HCT116 (cell line): ENCODE measurements around the gene P2RX5. TPM values are rescaled to one million over a fixed set of nuclear protein-coding genes. Genes with fewer than 3 reads are reported as not detected.

Experiments
- ATAC-seq: fragments of 200-7000 bp; cut with Tn5 transposase; 2 replicates; pipeline ENCODE4 v1.9.1; 2020; ENCODE audit warnings: mild to moderate bottlenecking, moderate library complexity
- BruUV-seq: library from RNA; stranded (reverse); fragments of 400-500 nt; replicated peaks from 2 replicates; lab custom pipeline; 2021; lab: Mats Ljungman, UMichigan
- CTCF ChIA-PET: fragments of 300-600 bp; sonication (Branson Sonifier 250); formaldehyde crosslinking; loops from one replicate; lab custom pipeline; 2021; ENCODE audit warnings: antibody characterized with exemption; lab: Charles Lee
- POLR2A ChIA-PET: fragments of 300-600, 350-600 bp; sonication (Branson Sonifier 250); formaldehyde crosslinking; loops from one replicate; lab custom pipeline; 2021; ENCODE audit warnings: antibody characterized with exemption; lab: Charles Lee
- RAD21 ChIA-PET, 2 experiments: fragments of 300-600 bp; sonication (Branson Sonifier 250); formaldehyde crosslinking; loops; one replicate each; lab custom pipeline; 2023; ENCODE audit warnings: low total read pairs in 2 of 2; ENCODE audit not compliant: uncharacterized antibody in 2 of 2, unreplicated experiment in 2 of 2, low non-redundant PET in 1 of 2; lab: Charles Lee
- DNase-seq: peaks from one replicate; pipeline ENCODE4 v3.0.0-alpha.2; 2010; ENCODE audit warnings: low read depth, low spot score
- H2AFZ ChIP-seq: fragments of 200-600 bp; shearing (Covaris generic), sonication (generic); 2 replicates; pipeline ENCODE4 v1.6.1; 2017; ENCODE audit warnings: low read depth, mixed run types, mixed read lengths, antibody characterized with exemption, low read length; ENCODE audit not compliant: poor library complexity, severe bottlenecking
- H3K27ac ChIP-seq: 2 replicates; pipeline ENCODE4 v1.5.1; 2012; ENCODE audit warnings: low read depth, low read length
- H3K27me3 ChIP-seq: fragments of 200-600 bp; sonication (generic); 2 replicates; pipeline ENCODE4 v1.6.1; 2016; ENCODE audit warnings: mixed run types, low read length, mixed read lengths; ENCODE audit not compliant: insufficient read depth
- H3K36me3 ChIP-seq, 2 experiments: fragments of 200-500 bp in 1 of 2; fragments of 200-600 bp in 1 of 2; sonication (Bioruptor generic) in 1 of 2; sonication (generic) in 1 of 2; 2 replicates each; pipeline versions ENCODE4 v1.5.1 to v1.6.1; 2014 to 2016; ENCODE audit warnings: low read length in 2 of 2, inconsistent platforms in 1 of 2, mixed read lengths in 1 of 2, mixed run types in 1 of 2; ENCODE audit not compliant: insufficient read depth in 2 of 2, control insufficient read depth in 1 of 2
- H3K4me1 ChIP-seq, 2 experiments: fragments of 200-600 bp in 1 of 2; sonication (generic) in 1 of 2; 2 replicates each; pipeline versions ENCODE4 v1.5.1 to v1.6.1; 2012 to 2017; ENCODE audit warnings: low read length in 2 of 2, inconsistent platforms in 1 of 2, mild to moderate bottlenecking in 1 of 2, mixed read lengths in 1 of 2, mixed run types in 1 of 2, moderate library complexity in 1 of 2; ENCODE audit not compliant: insufficient read depth in 2 of 2, control insufficient read depth in 1 of 2
- H3K4me2 ChIP-seq: fragments of 200-600 bp; sonication (generic); 2 replicates; pipeline ENCODE4 v1.6.1; 2017; ENCODE audit warnings: mixed run types, low read length, mixed read lengths
- H3K4me3 ChIP-seq, 2 experiments: fragments of 200-600 bp in 1 of 2; sonication (generic) in 1 of 2; replicated peaks in 1 of 2; 2 replicates each; pipeline ENCODE4 v1.5.1; 2011 to 2016; ENCODE audit warnings: low read length in 2 of 2, control low read depth in 1 of 2, low read depth in 1 of 2, mild to moderate bottlenecking in 1 of 2, mixed read lengths in 1 of 2, mixed run types in 1 of 2
- H3K79me2 ChIP-seq: fragments of 200-600 bp; sonication (generic); 2 replicates; pipeline ENCODE4 v1.6.1; 2017; ENCODE audit warnings: mild to moderate bottlenecking, mixed run types, low read length, moderate library complexity, mixed read lengths; ENCODE audit not compliant: insufficient read depth
- H3K9ac ChIP-seq: fragments of 200-600 bp; sonication (generic); 2 replicates; pipeline ENCODE4 v1.6.1; 2016; ENCODE audit warnings: low read length, mixed read lengths
- H3K9me2 ChIP-seq: fragments of 200-600 bp; sonication (generic), shearing (Covaris generic); 2 replicates; pipeline ENCODE4 v1.6.1; 2017; ENCODE audit warnings: mixed run types, mild to moderate bottlenecking, moderate library complexity; ENCODE audit not compliant: insufficient read depth
- H3K9me3 ChIP-seq, 2 experiments: fragments of 200-500 bp in 1 of 2; fragments of 200-600 bp in 1 of 2; sonication (Bioruptor generic) in 1 of 2; sonication (generic) in 1 of 2; 2 replicates each; pipeline ENCODE4 v1.6.1; 2014 to 2017; ENCODE audit warnings: low read length in 2 of 2, mixed read lengths in 2 of 2, inconsistent platforms in 1 of 2, low read depth in 1 of 2, mild to moderate bottlenecking in 1 of 2, mixed run types in 1 of 2, moderate library complexity in 1 of 2; ENCODE audit not compliant: control insufficient read depth in 1 of 2, insufficient read depth in 1 of 2
- H4K20me1 ChIP-seq: fragments of 200-600 bp; sonication (generic), shearing (Covaris generic); 2 replicates; pipeline ENCODE4 v1.6.1; 2017; ENCODE audit warnings: mixed run types, mild to moderate bottlenecking, moderate library complexity; ENCODE audit not compliant: insufficient read depth
- CEBPB ChIP-seq: IDR thresholded peaks from 2 replicates; pipeline ENCODE4 v1.6.1; 2012; ENCODE audit warnings: low read depth
- EGR1 ChIP-seq: IDR thresholded peaks from 2 replicates; pipeline ENCODE4 v1.6.1; 2012; ENCODE audit warnings: low read depth
- ELF1 ChIP-seq: IDR thresholded peaks from 2 replicates; pipeline ENCODE4 v1.6.1; 2012; ENCODE audit warnings: low read depth, borderline replicate concordance
- EZH2phosphoT487 ChIP-seq: fragments of 200-600 bp; IDR thresholded peaks from 2 replicates; pipeline ENCODE4 v1.6.1; 2018; ENCODE audit warnings: antibody characterized with exemption, borderline replicate concordance
- POLR2A ChIP-seq: IDR thresholded peaks from 2 replicates; pipeline ENCODE4 v1.7.0; 2011; ENCODE audit warnings: borderline replicate concordance; ENCODE audit not compliant: insufficient read depth, insufficient read length; ENCODE audit errors: extremely low read depth
- SIN3A ChIP-seq: IDR thresholded peaks from 2 replicates; pipeline ENCODE4 v1.6.1; 2012; ENCODE audit warnings: low read depth
- SP1 ChIP-seq: IDR thresholded peaks from 2 replicates; pipeline ENCODE4 v1.6.1; 2012; ENCODE audit warnings: low read depth
- SRF ChIP-seq: IDR thresholded peaks from 2 replicates; pipeline ENCODE4 v1.6.1; 2012; ENCODE audit warnings: low read depth
- TCF7L2 ChIP-seq: IDR thresholded peaks from 2 replicates; pipeline ENCODE4 v1.7.0; 2011; ENCODE audit warnings: borderline replicate concordance, inconsistent platforms; ENCODE audit not compliant: insufficient read depth, insufficient read length; ENCODE audit errors: extremely low read depth
- intact Hi-C: fragments of 100-400 bp; cut with micrococcal nuclease; formaldehyde crosslinking; loops from 2 replicates; pipeline ENCODE4 v1.10.0; 2022
- total RNA-seq: library from RNA; stranded (reverse); gene quantifications from one replicate; pipeline ENCODE4 v1.2.1, GENCODE V29; 2021; ENCODE audit not compliant: unreplicated experiment
- TF ChIP-seq, protein P1 (sequence below): IDR thresholded peaks from 2 replicates; pipeline ENCODE4 v1.6.1; 2012; ENCODE audit warnings: low read depth
- TF ChIP-seq, protein P2 (sequence below): IDR thresholded peaks from 2 replicates; pipeline ENCODE4 v1.6.1; 2012
- TF ChIP-seq, protein P3 (sequence below), 3 experiments: fragments of 200-600 bp in 1 of 3; sonication (generic) in 1 of 3; IDR thresholded peaks in 2 of 3; conservative IDR thresholded peaks in 1 of 3; 2 replicates each; pipeline ENCODE4 v1.5.1; 2012 to 2017; ENCODE audit warnings: low read depth in 2 of 3, low read length in 2 of 3, antibody characterized with exemption in 1 of 3, borderline replicate concordance in 1 of 3, control low read depth in 1 of 3, mild to moderate bottlenecking in 1 of 3, mixed read lengths in 1 of 3, mixed run types in 1 of 3, moderate library complexity in 1 of 3; ENCODE audit not compliant: insufficient read depth in 1 of 3

P2RX5 gene
- total RNA-seq, 1 experiment from 2014 or later = 9.0 TPM

DNA sequence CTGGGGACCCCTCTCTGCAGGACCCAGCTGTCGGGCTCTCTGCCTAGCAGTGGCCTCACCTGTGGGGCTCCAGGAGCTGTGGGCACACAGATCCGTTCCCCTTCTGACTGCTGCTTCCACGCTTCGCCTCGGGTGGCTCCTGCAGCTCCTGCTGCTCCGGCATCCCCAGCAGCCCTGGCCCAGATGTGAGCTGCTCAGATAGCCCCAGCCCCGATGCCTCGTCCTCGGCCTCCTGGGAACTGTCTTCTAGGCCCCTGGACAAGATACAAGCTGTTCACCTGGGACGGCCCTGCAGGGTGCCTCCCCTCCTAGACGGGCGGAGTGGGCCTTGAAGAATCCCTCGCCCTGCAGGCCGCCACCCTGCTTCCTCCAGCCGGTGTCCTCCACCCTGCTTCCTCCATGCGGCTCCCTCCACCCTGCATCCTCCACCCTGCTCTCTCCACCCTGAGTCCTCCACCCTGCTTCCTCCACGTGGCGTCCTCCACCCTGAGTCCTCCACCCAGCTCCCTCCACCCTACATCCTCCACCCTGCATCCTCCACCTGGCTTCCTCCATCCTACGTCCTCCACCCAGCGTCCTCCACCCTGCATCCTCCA, 16.3 kb downstream of the P2RX5 start:
- Histone ChIP-seq H3K4me2 (no peak overlapping the region), H2AFZ (no peak overlapping the region), H3K79me2 (no peaks in the 10 kb centered on the region), H3K9me2 (no peaks in the 10 kb centered on the region), H3K27ac (no peak overlapping the region), H3K4me3 (no peak overlapping the region), H3K9me3 (no peaks in the 10 kb centered on the region), H4K20me1 (no peaks in the 10 kb centered on the region), H3K4me1 (peaks cover 0 to 10% of the 10 kb centered on the region in 2 experiments; a peak in 3 of 4 replicates), H3K27me3 (no peaks in the 10 kb centered on the region), H3K36me3 (no peaks in the 10 kb centered on the region), H3K9ac (no peak overlapping the region)
- ChIA-PET RAD21 (no interaction called here), POLR2A (no interaction called here), CTCF (no interaction called here)
- intact Hi-C loops = no loop called here
- BruUV-seq = no TSS peak
- TF ChIP-seq SP1 (no peak), EGR1 (no peak), POLR2A (no peak), EZH2phosphoT487 (no peak), SIN3A (no peak), TCF7L2 (no peak), CEBPB (no peak), SRF (no peak), ELF1 (no peak)
- TF ChIP-seq, protein P1, sequence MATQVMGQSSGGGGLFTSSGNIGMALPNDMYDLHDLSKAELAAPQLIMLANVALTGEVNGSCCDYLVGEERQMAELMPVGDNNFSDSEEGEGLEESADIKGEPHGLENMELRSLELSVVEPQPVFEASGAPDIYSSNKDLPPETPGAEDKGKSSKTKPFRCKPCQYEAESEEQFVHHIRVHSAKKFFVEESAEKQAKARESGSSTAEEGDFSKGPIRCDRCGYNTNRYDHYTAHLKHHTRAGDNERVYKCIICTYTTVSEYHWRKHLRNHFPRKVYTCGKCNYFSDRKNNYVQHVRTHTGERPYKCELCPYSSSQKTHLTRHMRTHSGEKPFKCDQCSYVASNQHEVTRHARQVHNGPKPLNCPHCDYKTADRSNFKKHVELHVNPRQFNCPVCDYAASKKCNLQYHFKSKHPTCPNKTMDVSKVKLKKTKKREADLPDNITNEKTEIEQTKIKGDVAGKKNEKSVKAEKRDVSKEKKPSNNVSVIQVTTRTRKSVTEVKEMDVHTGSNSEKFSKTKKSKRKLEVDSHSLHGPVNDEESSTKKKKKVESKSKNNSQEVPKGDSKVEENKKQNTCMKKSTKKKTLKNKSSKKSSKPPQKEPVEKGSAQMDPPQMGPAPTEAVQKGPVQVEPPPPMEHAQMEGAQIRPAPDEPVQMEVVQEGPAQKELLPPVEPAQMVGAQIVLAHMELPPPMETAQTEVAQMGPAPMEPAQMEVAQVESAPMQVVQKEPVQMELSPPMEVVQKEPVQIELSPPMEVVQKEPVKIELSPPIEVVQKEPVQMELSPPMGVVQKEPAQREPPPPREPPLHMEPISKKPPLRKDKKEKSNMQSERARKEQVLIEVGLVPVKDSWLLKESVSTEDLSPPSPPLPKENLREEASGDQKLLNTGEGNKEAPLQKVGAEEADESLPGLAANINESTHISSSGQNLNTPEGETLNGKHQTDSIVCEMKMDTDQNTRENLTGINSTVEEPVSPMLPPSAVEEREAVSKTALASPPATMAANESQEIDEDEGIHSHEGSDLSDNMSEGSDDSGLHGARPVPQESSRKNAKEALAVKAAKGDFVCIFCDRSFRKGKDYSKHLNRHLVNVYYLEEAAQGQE = no peak
- TF ChIP-seq, protein P2, sequence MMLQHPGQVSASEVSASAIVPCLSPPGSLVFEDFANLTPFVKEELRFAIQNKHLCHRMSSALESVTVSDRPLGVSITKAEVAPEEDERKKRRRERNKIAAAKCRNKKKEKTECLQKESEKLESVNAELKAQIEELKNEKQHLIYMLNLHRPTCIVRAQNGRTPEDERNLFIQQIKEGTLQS = no peak
- TF ChIP-seq, protein P3, sequence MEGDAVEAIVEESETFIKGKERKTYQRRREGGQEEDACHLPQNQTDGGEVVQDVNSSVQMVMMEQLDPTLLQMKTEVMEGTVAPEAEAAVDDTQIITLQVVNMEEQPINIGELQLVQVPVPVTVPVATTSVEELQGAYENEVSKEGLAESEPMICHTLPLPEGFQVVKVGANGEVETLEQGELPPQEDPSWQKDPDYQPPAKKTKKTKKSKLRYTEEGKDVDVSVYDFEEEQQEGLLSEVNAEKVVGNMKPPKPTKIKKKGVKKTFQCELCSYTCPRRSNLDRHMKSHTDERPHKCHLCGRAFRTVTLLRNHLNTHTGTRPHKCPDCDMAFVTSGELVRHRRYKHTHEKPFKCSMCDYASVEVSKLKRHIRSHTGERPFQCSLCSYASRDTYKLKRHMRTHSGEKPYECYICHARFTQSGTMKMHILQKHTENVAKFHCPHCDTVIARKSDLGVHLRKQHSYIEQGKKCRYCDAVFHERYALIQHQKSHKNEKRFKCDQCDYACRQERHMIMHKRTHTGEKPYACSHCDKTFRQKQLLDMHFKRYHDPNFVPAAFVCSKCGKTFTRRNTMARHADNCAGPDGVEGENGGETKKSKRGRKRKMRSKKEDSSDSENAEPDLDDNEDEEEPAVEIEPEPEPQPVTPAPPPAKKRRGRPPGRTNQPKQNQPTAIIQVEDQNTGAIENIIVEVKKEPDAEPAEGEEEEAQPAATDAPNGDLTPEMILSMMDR (IDR thresholded peaks at IDR 0.05 in 2 of 3, conservative IDR thresholded peaks at IDR 0.05 in 1 of 3; ENCODE audit: borderline replicate concordance in 1 of 3, insufficient read depth in 1 of 3, low read depth in 2 of 3, low read length in 2 of 3) = no peak
- ATAC-seq (no peak), DNase-seq (no peak)
